RWPE2 (cell line): ENCODE data around the gene FNIP2.
"Not testable (repeated sequence)": the region's sequence is repeated elsewhere in the genome, so short reads cannot be mapped to it uniquely, and the experiment has no call there.

Experiments
- ATAC-seq: fragments of 200-7000 bp; cut with Tn5 transposase; 3 replicates; pipeline ENCODE4 v1.9.1; 2021; ENCODE audit warnings: low read depth
- DNase-seq: peaks from one replicate; pipeline ENCODE4 v3.0.0-alpha.2; 2020; ENCODE audit warnings: low spot score
- H3K27ac ChIP-seq: fragments of 450-650 bp; 2 replicates; pipeline ENCODE4 v1.5.1; 2017; ENCODE audit warnings: mild to moderate bottlenecking; ENCODE audit not compliant: poor library complexity, severe bottlenecking
- H3K27me3 ChIP-seq: fragments of 250-450 bp; sonication (Bioruptor Pico); 2 replicates; pipeline ENCODE4 v1.5.1; 2021; ENCODE audit warnings: mild to moderate bottlenecking, moderate library complexity; ENCODE audit not compliant: insufficient read depth, poor library complexity, severe bottlenecking
- H3K36me3 ChIP-seq: fragments of 250-450 bp; sonication (Bioruptor Pico); 2 replicates; pipeline ENCODE4 v1.5.1; 2020; ENCODE audit warnings: low read depth, mild to moderate bottlenecking, moderate library complexity
- H3K4me1 ChIP-seq: fragments of 250-450 bp; sonication (Bioruptor Pico); 2 replicates; pipeline ENCODE4 v1.5.1; 2021; ENCODE audit warnings: mild to moderate bottlenecking, moderate library complexity; ENCODE audit not compliant: insufficient read depth, poor library complexity, severe bottlenecking
- H3K4me3 ChIP-seq: fragments of 250-450 bp; sonication (Bioruptor Pico); 2 replicates; pipeline ENCODE4 v1.5.1; 2021; ENCODE audit warnings: mild to moderate bottlenecking, moderate library complexity; ENCODE audit not compliant: severe bottlenecking
- H3K9me3 ChIP-seq: fragments of 250-450 bp; sonication (Bioruptor Pico); 2 replicates; pipeline ENCODE4 v1.5.1; 2021; ENCODE audit warnings: mild to moderate bottlenecking, moderate library complexity; ENCODE audit not compliant: severe bottlenecking
- TF ChIP-seq, protein P1 (sequence below): fragments of 450-650 bp; IDR thresholded peaks from one replicate; pipeline ENCODE4 v1.5.1; 2017; ENCODE audit warnings: mild to moderate bottlenecking, moderate library complexity; ENCODE audit not compliant: poor library complexity, severe bottlenecking

FNIP2 gene

DNA sequence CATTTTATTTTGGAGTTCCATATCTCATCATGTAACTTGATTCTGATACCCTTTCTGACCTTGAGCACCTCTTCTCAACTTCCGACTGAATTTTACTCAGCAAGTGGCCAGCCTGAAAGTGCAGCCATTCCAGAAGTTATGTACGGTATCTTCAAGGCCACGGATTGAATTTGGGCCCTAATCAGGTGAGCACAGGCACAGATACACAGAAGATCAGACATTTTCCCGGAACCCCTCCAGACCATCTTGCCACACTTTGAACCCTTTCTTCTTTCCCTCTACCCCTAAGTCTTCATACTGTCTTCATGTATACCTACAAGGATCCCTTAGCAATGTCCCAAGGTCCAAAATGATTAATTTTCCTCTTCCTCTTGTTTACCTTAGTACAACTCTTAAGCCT lies 108.2 kb downstream of the FNIP2 start:
- H3K4me3 ChIP-seq = no peak overlapping the region
- no peak for ATAC-seq
- no peaks in the 10 kb centered on the region for H3K9me3 ChIP-seq
- peaks cover 12% of the 10 kb centered on the region for H3K4me1 ChIP-seq
- TF ChIP-seq, protein P1, sequence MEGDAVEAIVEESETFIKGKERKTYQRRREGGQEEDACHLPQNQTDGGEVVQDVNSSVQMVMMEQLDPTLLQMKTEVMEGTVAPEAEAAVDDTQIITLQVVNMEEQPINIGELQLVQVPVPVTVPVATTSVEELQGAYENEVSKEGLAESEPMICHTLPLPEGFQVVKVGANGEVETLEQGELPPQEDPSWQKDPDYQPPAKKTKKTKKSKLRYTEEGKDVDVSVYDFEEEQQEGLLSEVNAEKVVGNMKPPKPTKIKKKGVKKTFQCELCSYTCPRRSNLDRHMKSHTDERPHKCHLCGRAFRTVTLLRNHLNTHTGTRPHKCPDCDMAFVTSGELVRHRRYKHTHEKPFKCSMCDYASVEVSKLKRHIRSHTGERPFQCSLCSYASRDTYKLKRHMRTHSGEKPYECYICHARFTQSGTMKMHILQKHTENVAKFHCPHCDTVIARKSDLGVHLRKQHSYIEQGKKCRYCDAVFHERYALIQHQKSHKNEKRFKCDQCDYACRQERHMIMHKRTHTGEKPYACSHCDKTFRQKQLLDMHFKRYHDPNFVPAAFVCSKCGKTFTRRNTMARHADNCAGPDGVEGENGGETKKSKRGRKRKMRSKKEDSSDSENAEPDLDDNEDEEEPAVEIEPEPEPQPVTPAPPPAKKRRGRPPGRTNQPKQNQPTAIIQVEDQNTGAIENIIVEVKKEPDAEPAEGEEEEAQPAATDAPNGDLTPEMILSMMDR = no peak
- H3K27me3 ChIP-seq = no peaks in the 10 kb centered on the region
- no peak for DNase-seq
- no peak overlapping the region for H3K27ac ChIP-seq
- H3K36me3 ChIP-seq = no peaks in the 10 kb centered on the region

DNA sequence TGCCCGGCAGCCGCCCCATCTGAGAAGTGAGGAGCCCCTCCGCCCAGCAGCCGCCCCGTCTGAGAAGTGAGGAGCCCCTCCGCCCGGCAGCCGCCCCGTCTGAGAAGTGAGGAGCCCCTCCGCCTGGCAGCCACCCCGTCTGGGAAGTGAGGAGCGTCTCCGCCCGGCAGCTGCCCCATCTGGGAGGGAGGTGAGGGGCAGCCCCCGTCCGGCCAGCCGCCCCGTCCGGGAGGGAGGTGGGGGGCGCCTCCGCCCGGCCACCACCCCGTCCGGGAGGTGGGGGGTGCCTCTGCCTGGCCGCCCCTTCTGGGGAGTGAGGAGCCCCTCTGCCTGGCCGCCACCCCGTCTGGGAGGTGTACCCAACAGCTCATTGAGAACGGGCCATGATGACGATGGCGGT lies 113.3 kb downstream of the FNIP2 start:
- H3K9me3 ChIP-seq = not testable (repeated sequence)

DNA sequence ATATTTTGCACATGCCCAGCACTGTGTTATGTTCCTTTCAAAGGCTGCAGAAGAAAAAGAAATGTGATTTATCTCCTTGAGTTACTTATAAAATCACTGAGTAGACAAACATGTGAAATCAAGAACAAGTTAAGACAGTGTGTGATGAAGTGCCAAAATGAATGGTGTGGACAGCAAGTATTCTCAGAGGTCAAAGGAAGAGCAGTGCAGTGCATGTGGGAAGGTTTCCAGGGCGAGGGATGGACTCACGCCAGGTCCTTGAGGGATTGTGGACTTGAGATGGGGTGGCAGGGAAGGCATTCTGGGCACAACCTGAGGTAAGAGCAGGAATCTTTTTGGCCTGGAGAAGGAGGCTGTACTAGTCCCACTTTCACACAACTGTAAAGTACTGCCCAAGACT lies 115.5 kb downstream of the FNIP2 start:
- no peak for ATAC-seq
- no peak for DNase-seq
- Histone ChIP-seq H3K4me3 (no peak overlapping the region), H3K27ac (no peak overlapping the region), H3K27me3 (no peaks in the 10 kb centered on the region), H3K9me3 (no peaks in the 10 kb centered on the region), H3K36me3 (no peaks in the 10 kb centered on the region), H3K4me1 (no peaks in the 10 kb centered on the region)
- TF ChIP-seq, protein P1 = no peak

More for the DNA sequence above, 113.3 kb downstream of the FNIP2 start:
- not testable (repeated sequence) for H3K4me1 ChIP-seq, ATAC-seq, H3K4me3 ChIP-seq, DNase-seq, H3K27me3 ChIP-seq, H3K27ac ChIP-seq, H3K36me3 ChIP-seq

DNA sequence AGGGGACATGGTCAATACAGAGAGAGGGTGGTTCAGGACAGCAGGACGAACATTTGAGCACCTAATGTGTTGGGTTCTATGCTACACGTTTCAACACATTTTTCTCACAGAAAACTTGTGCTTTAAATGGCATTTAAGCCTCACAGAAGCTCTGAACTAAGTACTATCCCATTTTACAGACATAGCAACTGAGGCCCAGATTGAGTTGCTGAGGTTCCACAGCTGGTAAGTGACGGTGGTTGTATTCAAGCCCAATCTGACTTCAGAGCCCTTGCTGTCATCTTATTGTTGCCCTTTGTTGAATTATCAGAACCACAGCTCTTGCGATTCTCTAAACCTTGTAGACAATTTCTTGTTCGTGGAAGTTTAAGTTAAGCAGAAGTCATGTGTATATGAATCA lies 116.7 kb downstream of the FNIP2 start:
- H3K27me3 ChIP-seq = no peaks in the 10 kb centered on the region
- no peaks in the 10 kb centered on the region for H3K9me3 ChIP-seq
- H3K36me3 ChIP-seq = no peaks in the 10 kb centered on the region
- ATAC-seq (no peak), DNase-seq (no peak)
- no peak overlapping the region for H3K27ac ChIP-seq
- no peak overlapping the region for H3K4me3 ChIP-seq
- TF ChIP-seq, protein P1 = no peak
- no peaks in the 10 kb centered on the region for H3K4me1 ChIP-seq

DNA sequence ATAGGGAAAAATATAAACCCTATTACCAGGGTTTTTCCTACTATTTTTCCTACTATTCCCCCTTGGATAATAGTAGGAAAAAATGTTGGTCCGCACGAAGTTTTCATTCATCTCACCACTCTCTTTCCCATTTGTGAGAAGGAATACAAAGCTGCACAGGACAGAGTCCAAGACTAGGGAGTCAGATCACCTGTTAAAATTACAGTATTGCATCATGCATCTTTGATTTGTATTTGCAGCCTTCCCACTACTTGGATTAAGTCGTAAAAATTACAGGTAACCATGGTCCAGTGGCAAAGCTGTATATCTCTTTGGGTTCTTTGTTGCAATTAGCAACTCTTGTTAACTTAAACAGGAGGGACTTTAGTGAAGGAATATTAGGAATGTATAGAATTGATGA lies 121.5 kb downstream of the FNIP2 start:
- Histone ChIP-seq H3K4me3 (no peak overlapping the region), H3K4me1 (no peaks in the 10 kb centered on the region), H3K27me3 (no peaks in the 10 kb centered on the region), H3K36me3 (no peaks in the 10 kb centered on the region), H3K27ac (no peak overlapping the region), H3K9me3 (no peaks in the 10 kb centered on the region)
- DNase-seq (no peak), ATAC-seq (no peak)
- TF ChIP-seq, protein P1 = no peak
